H1 (cell line): ENCODE measurements around the gene MCF2L2. TPM values are rescaled to one million over a fixed set of nuclear protein-coding genes. Genes with fewer than 3 reads are reported as not detected.

Experiments used
- CTCF ChIA-PET: fragments of 300-600 bp; sonication (Branson Sonifier 250); formaldehyde crosslinking; loops from one replicate; lab custom pipeline; 2021; ENCODE audit not compliant: partially characterized antibody; lab: Charles Lee
- POLR2A ChIA-PET: fragments of 300-600 bp; sonication (Branson Sonifier 250); formaldehyde crosslinking; loops from one replicate; lab custom pipeline; 2021; ENCODE audit warnings: inconsistent platforms; ENCODE audit not compliant: partially characterized antibody; lab: Charles Lee
- DNase-seq, 2 experiments: peaks; one replicate each; pipeline versions ENCODE4 v3.0.0 to v3.0.0-alpha.2; 2010 to 2022; ENCODE audit warnings: low spot score in 2 of 2, low read depth in 1 of 2, mixed read lengths in 1 of 2
- FAIRE-seq: peaks from 2 replicates; lab custom pipeline; 2011; peaks lifted over from hg19 to GRCh38; lab: Jason Lieb, UNC
- H2AFZ ChIP-seq: 2 replicates; pipeline ENCODE4 v1.8.1; 2012; ENCODE audit warnings: low read length, inconsistent platforms
- H2AK5ac ChIP-seq: 2 replicates; pipeline ENCODE4 v1.6.1; 2013; ENCODE audit warnings: low read depth, low read length
- H2BK120ac ChIP-seq: replicated peaks from 2 replicates; pipeline ENCODE3; 2013; ENCODE audit warnings: low read depth, low read length, inconsistent platforms
- H2BK12ac ChIP-seq: 2 replicates; pipeline ENCODE4 v1.6.1; 2013; ENCODE audit warnings: low read depth, low read length
- H2BK15ac ChIP-seq: 2 replicates; pipeline ENCODE4 v1.6.1; 2013; ENCODE audit warnings: low read length
- H2BK20ac ChIP-seq: 2 replicates; pipeline ENCODE4 v1.6.1; 2013; ENCODE audit warnings: low read length
- H2BK5ac ChIP-seq: 2 replicates; pipeline ENCODE4 v1.6.1; 2013; ENCODE audit warnings: low read depth, low read length
- H3K14ac ChIP-seq: 2 replicates; pipeline ENCODE4 v1.6.1; 2013; ENCODE audit warnings: inconsistent platforms; ENCODE audit not compliant: insufficient read length
- H3K18ac ChIP-seq: 2 replicates; pipeline ENCODE4 v1.6.1; 2013; ENCODE audit warnings: low read length; ENCODE audit errors: extremely low read depth
- H3K23ac ChIP-seq: 2 replicates; pipeline ENCODE4 v1.6.1; 2013; ENCODE audit warnings: inconsistent platforms; ENCODE audit not compliant: insufficient read length
- H3K23me2 ChIP-seq: 2 replicates; pipeline ENCODE4 v1.6.1; 2013; ENCODE audit warnings: low read depth, low read length
- H3K27ac ChIP-seq: 2 replicates; pipeline ENCODE4 v1.6.1; 2011; ENCODE audit warnings: low read depth, low read length, inconsistent platforms
- H3K27me3 ChIP-seq, 4 experiments: replicated peaks in 1 of 4; 1 replicate in 1 of 4; 2 replicates in 3 of 4; pipeline versions ENCODE4 v1.6.1 to v1.8.1; 2011 to 2013; ENCODE audit warnings: low read length in 3 of 4, mild to moderate bottlenecking in 3 of 4, inconsistent platforms in 2 of 4, mixed read lengths in 2 of 4, moderate library complexity in 1 of 4; ENCODE audit not compliant: control insufficient read depth in 3 of 4, insufficient read depth in 3 of 4; ENCODE audit errors: extremely low read depth in 1 of 4
- H3K36me3 ChIP-seq, 4 experiments: 2 replicates each; pipeline versions ENCODE4 v1.6.1 to v1.8.1; 2011 to 2013; ENCODE audit warnings: mild to moderate bottlenecking in 4 of 4, low read length in 3 of 4, moderate library complexity in 2 of 4, control low read depth in 1 of 4, inconsistent platforms in 1 of 4; ENCODE audit not compliant: insufficient read depth in 4 of 4, control insufficient read depth in 2 of 4
- H3K4ac ChIP-seq: replicated peaks from 2 replicates; pipeline ENCODE3; 2013; ENCODE audit warnings: low read length, low read depth, mixed read lengths, inconsistent platforms; ENCODE audit not compliant: insufficient read length
- H3K4me1 ChIP-seq, 4 experiments: replicated peaks in 1 of 4; 1 replicate in 1 of 4; 2 replicates in 3 of 4; pipeline versions ENCODE4 v1.6.1 to v1.8.1; 2011 to 2013; ENCODE audit warnings: low read length in 3 of 4, inconsistent platforms in 2 of 4, mixed read lengths in 1 of 4; ENCODE audit not compliant: insufficient read depth in 4 of 4, control insufficient read depth in 3 of 4
- H3K4me2 ChIP-seq, 2 experiments: 2 replicates each; pipeline versions ENCODE4 v1.6.1 to v1.8.1; 2011 to 2013; ENCODE audit warnings: low read depth in 2 of 2, low read length in 2 of 2, control low read depth in 1 of 2, inconsistent platforms in 1 of 2, mild to moderate bottlenecking in 1 of 2; ENCODE audit not compliant: insufficient read depth in 1 of 2
- H3K4me3 ChIP-seq, 4 experiments: fragments of 200-600, 300-600 bp in 1 of 4; sonication (generic), shearing (Covaris generic), sonication (Bioruptor Twin) in 1 of 4; 2 replicates each; pipeline versions ENCODE4 v1.5.1 to v1.8.1; 2011 to 2016; ENCODE audit warnings: low read length in 4 of 4, low read depth in 3 of 4, control low read depth in 2 of 4, inconsistent platforms in 2 of 4, mild to moderate bottlenecking in 2 of 4, mixed read lengths in 1 of 4, moderate library complexity in 1 of 4; ENCODE audit not compliant: insufficient read depth in 2 of 4; ENCODE audit errors: extremely low read depth in 1 of 4
- H3K56ac ChIP-seq: replicated peaks from 2 replicates; pipeline ENCODE3; 2013; ENCODE audit warnings: low read depth, mild to moderate bottlenecking, mixed read lengths, low read length, inconsistent platforms; ENCODE audit not compliant: insufficient read length
- H3K79me1 ChIP-seq: 2 replicates; pipeline ENCODE4 v1.6.1; 2013; ENCODE audit warnings: low read depth, low read length, control low read depth
- H3K79me2 ChIP-seq, 2 experiments: 2 replicates each; pipeline versions ENCODE4 v1.6.1 to v1.8.1; 2012 to 2013; ENCODE audit warnings: low read length in 2 of 2, mild to moderate bottlenecking in 2 of 2, inconsistent platforms in 1 of 2; ENCODE audit not compliant: insufficient read depth in 2 of 2, control insufficient read depth in 1 of 2
- H3K9ac ChIP-seq, 4 experiments: replicated peaks in 1 of 4; 1 replicate in 1 of 4; 2 replicates in 3 of 4; pipeline versions ENCODE4 v1.6.1 to v1.8.1; 2011 to 2013; ENCODE audit warnings: low read depth in 3 of 4, low read length in 3 of 4, control low read depth in 2 of 4, mild to moderate bottlenecking in 2 of 4, moderate library complexity in 2 of 4, inconsistent platforms in 1 of 4; ENCODE audit errors: extremely low read depth in 1 of 4
- H3K9me3 ChIP-seq, 2 experiments: 2 replicates each; pipeline versions ENCODE4 v1.6.1 to v1.8.1; 2012 to 2013; ENCODE audit warnings: mild to moderate bottlenecking in 2 of 2, moderate library complexity in 2 of 2, control low read depth in 1 of 2, inconsistent platforms in 1 of 2, low read depth in 1 of 2, low read length in 1 of 2, mixed read lengths in 1 of 2; ENCODE audit not compliant: insufficient read depth in 2 of 2
- H4K20me1 ChIP-seq, 2 experiments: replicated peaks in 1 of 2; 2 replicates each; pipeline versions ENCODE3 to v1.8.1; 2011 to 2013; ENCODE audit warnings: inconsistent platforms in 2 of 2, low read length in 2 of 2, mild to moderate bottlenecking in 1 of 2; ENCODE audit not compliant: insufficient read depth in 2 of 2, control insufficient read depth in 1 of 2
- H4K5ac ChIP-seq: 2 replicates; pipeline ENCODE4 v1.6.1; 2013; ENCODE audit warnings: low read length, low read depth, mixed read lengths, inconsistent platforms; ENCODE audit not compliant: insufficient read length
- H4K8ac ChIP-seq: 2 replicates; pipeline ENCODE4 v1.8.0; 2013; ENCODE audit warnings: mild to moderate bottlenecking, moderate library complexity, low read length, inconsistent platforms; ENCODE audit not compliant: insufficient read depth; ENCODE audit errors: extremely low read depth
- H4K91ac ChIP-seq: replicated peaks from 2 replicates; pipeline ENCODE3; 2013; ENCODE audit warnings: low read length, mixed read lengths, inconsistent platforms; ENCODE audit not compliant: insufficient read length
- YY1 ChIP-seq: IDR thresholded peaks from 2 replicates; pipeline ENCODE4 v1.6.1; 2011; ENCODE audit warnings: low read depth, mild to moderate bottlenecking, low read length
- WGBS, 2 experiments: shearing (Covaris generic) in 1 of 2; methylation state at CpG; one replicate each; pipeline versions ENCODE4 v1.1.6 to v1.1.7; 2013 to 2015; ENCODE audit warnings: low lambda C conversion rate in 2 of 2, mixed read lengths in 2 of 2, inconsistent platforms in 1 of 2, low coverage in 1 of 2, missing lambda C conversion rate in 1 of 2; ENCODE audit not compliant: insufficient replicate concordance in 2 of 2, insufficient coverage in 1 of 2, insufficient read length in 1 of 2; ENCODE audit errors: extremely low coverage in 1 of 2, missing lambda C conversion rate in 1 of 2; 5-methylcytosine and 5-hydroxymethylcytosine counted together
- polyA plus RNA-seq, 7 experiments: library from polyadenylated mRNA; depleted of rRNA in 3 of 7; stranded (reverse) in 5 of 7; unstranded in 2 of 7; fragments of >200 nt in 5 of 7; fragments of 200-250 nt in 2 of 7; gene quantifications; 1 replicate in 5 of 7; 2 replicates in 1 of 7; 4 replicates in 1 of 7; pipeline versions ENCODE4 v1.2.1 to v1.2.3, GENCODE V29; 2011 to 2013; ENCODE audit warnings: missing spikeins in 2 of 7, mixed read lengths in 2 of 7
- total RNA-seq: library from RNA; stranded (reverse); fragmentation: NEBNext Ultra II Directional; extraction: Animal tissue kit (Norgen Biotek cat#: 25700); gene quantifications from 2 replicates; pipeline ENCODE4 v1.2.1, GENCODE V29; 2021

The MCF2L2 gene
- total and polyA plus RNA-seq, 2 of the 8 experiments (the other 6 are each of a cell fraction or from before 2014, with no cell fraction given), result 4.1 to 13.7 TPM

DNA sequence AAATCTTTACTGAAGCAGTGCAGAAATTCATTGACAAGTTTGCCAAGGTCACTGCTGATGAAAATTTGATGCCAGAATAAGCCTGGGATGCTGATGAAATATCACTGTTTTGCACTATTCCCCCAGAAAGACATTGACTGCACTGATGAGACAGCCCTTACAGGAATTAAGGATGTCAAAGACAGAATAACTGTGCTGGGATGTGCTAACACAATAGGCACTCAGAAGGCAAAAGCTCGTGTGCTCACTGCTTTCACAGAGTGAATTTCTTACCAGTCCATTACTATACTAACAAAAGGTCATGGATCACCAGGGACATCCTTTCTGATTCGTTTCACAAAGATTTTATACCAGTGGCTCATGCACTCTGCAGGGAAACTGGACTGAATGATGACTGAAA lies 69.4 kb downstream of the MCF2L2 start:
- ChIA-PET POLR2A (interaction anchor here (0.5 kb wide), 1 partner anchor 1651 kb away, joined by 3 read pairs; no protein-coding TSS in a partner anchor), CTCF (interaction anchor here (1.2 to 1.7 kb wide), 2 partner anchors 14 to 221 kb away, joined by 3 to 4 read pairs; no protein-coding TSS in a partner anchor)
- Histone ChIP-seq H2AFZ (no peak overlapping the region), H2BK120ac (no peak overlapping the region), H4K8ac (no peak overlapping the region), H3K23me2 (no peaks in the 10 kb centered on the region), H4K5ac (no peak overlapping the region), H3K4me1 (no peaks in the 10 kb centered on the region), H3K79me1 (no peaks in the 10 kb centered on the region), H3K56ac (no peak overlapping the region), H3K9me3 (no peaks in the 10 kb centered on the region), H3K4me3 (no peak overlapping the region), H3K4ac (no peak overlapping the region), H3K18ac (no peak overlapping the region), H3K9ac (no peak overlapping the region), H3K4me2 (no peak overlapping the region), H2BK12ac (no peak overlapping the region), H2BK20ac (no peak overlapping the region), H4K91ac (no peak overlapping the region), H2BK15ac (no peak overlapping the region), H3K79me2 (no peaks in the 10 kb centered on the region), H3K23ac (no peak overlapping the region), H3K27me3 (no peaks in the 10 kb centered on the region), H4K20me1 (no peaks in the 10 kb centered on the region), H3K36me3 (no peaks in the 10 kb centered on the region), H2BK5ac (no peak overlapping the region), H3K14ac (no peak overlapping the region), H3K27ac (no peak overlapping the region), H2AK5ac (no peak overlapping the region)
- DNase-seq (no peak), FAIRE-seq (no peak)
- 90% methylated on average over 2 of the region's 2 CpGs; no CpG with 5 or more reads in 1 of the 2 experiments for WGBS, 2 experiments
- TF ChIP-seq YY1, result no peak
